Stimulated activated CD8-positive, alpha-beta memory T cell treated with anti-CD3 and anti-CD28 coated beads, Interleukin-4, amount 100 ng/mL, for 4 hours (primary cell): ENCODE data around the gene TAAR9.
A peak's percentile ranks its signal among the peaks of the same experiment; 100 is the strongest.

Experiments used
- DNase-seq, 2 donors: peaks; one replicate each; pipeline ENCODE4 v3.0.0-alpha.2; 2020; ENCODE audit warnings: low read depth in 2 of 2, low spot score in 1 of 2

TAAR9 gene, protein sequence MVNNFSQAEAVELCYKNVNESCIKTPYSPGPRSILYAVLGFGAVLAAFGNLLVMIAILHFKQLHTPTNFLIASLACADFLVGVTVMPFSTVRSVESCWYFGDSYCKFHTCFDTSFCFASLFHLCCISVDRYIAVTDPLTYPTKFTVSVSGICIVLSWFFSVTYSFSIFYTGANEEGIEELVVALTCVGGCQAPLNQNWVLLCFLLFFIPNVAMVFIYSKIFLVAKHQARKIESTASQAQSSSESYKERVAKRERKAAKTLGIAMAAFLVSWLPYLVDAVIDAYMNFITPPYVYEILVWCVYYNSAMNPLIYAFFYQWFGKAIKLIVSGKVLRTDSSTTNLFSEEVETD

GRCh38 chr6:132537977-132538376, at the start of gene TAAR9:
TSS of gene TAAR9 (plus strand) at chr6:132538277. CDS start at chr6:132538290, 13 bp downstream.
- DNase-seq: no peak

DNA sequence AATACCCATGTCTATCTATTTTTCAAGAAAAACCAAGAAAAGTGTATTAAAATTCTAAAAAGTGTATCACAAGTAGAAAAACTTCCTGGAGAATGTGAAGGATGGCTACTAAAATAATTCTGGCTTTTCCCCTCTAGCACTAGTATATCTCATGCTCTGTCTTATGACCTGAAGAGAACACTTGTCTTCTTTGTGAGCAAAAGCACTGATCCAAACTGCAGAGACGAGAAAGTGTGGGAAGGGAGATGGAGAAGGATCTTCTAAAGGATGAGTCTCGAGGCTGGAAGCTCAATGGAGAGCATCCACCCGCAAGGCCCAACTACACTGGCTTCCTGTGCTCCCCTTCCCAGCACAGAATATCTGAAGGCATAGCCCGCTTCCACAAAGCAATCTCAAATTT, 48.7 kb upstream of the TAAR9 start:
- no peak for DNase-seq

DNA sequence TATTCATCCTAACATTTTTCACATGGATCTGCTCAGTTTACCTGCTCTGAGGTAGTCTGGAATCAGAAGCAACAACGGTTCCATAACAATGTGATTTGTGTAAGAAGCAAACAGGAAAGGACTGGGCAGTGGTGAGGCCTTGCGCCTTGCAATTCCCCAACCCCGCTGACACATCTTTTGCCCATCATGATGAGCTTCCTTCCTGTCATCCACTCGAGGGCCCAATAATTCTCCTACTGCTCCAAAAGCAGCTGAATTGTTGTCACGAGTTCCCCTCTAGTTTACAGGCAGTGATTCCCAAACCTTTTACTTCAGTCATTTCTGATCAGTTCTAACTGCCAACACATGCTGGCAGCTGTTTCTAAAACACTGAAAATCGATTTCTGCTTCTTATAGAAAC, 48.1 kb upstream of the TAAR9 start:
- no peak for DNase-seq

DNA sequence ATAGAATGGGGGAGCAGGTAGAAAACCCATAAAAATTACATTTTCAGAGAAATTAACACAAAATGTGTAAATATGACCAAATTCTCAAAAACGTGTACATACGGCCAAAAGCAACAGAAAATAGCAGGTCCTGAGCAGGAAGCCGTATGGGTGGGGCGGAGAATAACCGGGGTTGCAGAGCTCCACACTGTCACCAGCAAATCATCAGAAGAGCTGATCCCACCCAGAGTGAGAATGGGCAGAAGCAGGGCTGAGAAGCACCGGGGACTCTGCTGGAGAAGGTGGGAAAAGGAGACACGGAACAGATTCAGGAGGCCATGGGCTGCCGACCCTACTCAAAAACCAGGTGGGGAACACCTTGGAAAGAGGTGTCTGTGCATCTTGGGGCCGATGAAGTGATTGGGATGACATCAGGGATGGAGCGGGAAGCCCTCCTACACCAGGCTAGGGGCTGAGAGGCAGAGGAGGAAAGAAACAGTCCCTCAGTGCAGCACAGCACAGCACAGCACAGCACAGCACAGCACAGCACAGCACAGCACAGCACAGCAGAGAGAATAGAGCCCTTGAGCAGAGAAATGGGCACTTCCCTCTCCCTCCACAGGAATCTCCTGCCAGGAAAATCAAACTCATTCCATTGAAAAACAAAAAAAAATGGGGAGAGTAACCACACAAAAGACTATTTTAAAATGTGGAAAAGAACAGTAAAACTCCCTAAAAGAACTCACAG, 47.4 kb upstream of the TAAR9 start:
- DNase-seq: no peak

DNA sequence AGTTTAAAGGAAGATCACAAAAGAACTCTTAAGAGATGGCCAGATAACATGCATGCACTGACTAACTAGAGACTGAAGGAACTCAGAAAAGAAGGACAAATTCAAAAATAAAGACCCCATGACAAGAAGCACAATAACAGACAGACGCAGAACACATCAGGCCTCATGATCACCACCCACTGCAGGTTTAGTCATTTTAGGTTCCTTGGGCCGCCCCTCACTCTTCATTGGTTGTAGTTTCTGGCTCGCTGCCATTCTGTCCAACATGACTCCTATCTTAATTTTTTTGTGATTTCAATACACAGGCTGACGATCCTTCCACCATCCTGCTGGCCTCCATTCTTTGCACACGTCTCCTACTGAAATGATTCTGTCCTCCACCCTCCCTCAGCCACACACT, 46.8 kb upstream of the TAAR9 start:
- no peak for DNase-seq

GRCh38 chr6:132491881-132492280, 46.2 kb upstream of the TAAR9 start:
- no peak for DNase-seq

DNA sequence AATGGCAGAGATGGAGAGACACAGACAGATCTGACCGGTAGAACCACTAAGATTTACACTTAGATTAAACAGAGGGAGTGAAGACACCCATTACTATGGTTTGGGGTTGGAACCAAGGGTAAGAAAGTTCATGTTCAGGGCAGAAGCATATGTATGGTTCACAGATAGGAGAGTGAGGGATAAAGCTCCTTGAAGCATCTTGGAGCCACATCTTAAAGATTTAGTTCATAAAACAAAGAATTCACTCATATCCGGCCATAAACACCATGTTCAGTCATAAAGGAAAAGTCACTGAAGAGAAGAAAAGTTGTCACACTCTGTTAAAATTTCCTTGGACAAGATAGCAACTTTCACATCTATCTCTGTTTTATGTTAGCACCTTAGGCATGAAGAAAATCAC, 43.1 kb upstream of the TAAR9 start:
- no peak for DNase-seq

- DNase-seq: no peak
Measured at GRCh38 chr6:132495604-132496079, 42.4 kb upstream of the TAAR9 start.

DNA sequence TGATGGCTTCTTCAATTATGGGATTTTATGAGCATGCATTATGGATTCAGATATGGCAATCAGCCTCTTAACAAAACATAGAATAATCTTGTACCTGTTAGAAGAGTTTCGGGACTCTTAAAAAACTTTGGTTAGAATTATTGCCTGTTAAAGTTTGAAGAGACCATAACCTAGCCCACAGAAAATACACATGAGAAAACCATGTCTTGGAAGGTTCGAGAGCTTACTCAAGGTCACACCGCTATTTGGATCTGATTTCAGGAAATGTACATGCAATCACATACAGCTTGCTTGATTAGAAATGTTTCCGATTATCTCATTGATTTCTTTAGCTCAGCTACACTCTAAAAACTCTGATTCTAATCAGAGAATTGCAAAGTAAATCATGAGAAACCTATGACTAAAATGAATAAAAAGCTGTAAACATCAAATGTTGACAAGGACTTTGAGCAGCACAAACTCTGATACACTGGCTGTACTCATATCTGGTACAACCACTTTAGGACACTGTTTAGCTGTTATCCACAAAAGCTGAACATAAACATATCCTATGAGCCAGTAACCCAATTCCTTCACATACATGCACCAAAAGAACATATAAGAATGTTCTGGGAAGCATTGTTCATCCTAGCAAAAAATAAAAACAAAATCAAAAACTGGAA, 41.4 kb upstream of the TAAR9 start:
- DNase-seq: no peak

DNA sequence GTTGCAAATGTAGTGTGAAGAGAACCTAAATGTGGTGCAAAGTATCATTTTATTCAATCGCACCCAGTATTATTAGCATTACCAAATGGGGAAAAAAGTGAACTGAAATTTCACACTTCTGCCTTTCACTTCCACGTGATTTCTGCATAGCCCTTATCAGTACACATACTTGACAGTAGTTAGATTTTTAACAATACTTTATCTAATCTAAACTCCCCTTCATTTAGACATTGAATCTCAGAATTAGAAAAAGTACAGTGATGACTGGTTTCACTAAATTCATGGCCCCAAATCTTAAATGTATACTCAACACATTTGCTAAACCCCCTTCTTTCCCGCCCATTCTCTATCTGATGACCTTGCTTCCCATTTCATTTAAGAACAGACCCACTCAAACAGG, 39.4 kb upstream of the TAAR9 start:
- DNase-seq: no peak

DNA sequence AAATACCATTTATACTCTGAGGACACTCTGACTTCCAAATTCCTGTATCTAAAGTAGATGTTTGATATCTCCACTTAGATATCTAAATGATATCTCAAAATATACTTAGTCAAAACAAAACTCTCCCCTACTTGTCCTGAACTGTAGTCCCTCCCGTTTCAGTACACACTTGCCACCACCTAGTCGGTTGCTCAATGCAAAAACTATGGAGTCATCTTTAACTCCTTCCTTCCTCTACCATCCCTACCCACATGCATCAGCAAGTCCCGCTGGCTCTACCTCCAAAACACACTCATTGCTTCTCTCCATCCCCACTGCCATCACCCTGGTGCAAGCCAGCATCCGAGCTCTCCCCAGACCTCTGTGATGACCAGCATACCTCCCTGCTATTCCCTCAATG, 38.3 kb upstream of the TAAR9 start:
- DNase-seq: no peak

GRCh38 chr6:132504757-132505156, 33.3 kb upstream of the TAAR9 start:
- DNase-seq: no peak

DNA sequence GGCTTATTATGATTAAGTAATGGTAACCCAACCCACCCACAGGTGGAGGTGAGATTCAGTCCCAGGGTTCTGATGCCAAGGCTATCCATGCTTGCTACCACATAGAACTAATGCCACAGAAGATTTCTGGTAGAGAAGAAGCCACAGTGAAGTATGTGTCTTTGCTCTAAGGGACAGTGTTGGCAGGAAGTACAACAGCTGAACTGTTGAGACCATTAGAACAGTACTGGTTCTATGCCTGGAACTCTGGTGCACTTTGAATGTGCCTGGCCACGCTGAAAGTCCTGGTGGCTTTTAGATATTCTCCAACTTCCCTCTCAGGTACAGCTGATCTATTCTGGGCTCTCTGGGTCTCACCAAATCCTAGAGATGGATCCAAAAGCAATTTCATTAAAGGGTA, 32.9 kb upstream of the TAAR9 start:
- no peak for DNase-seq

DNA sequence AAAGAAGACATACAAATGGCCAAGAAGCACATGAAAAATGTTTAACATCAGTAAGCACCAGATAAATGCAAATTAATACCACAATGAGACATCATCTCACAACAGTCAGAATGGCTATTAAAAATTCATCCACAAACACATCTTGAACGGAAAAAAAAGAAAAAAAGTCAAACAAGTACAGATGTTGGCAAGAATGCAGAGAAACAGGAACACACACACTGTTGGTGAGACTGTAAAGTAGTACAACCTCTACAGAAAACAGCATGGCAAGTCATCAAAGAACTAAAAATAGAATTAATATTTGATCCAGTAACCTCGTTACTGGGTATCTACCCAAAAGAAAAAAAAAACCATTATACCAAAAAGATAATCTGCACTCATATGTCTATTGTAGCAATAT, 31.6 kb upstream of the TAAR9 start:
- no peak for DNase-seq

GRCh38 chr6:132506869-132507808, 30.9 kb upstream of the TAAR9 start:
- DNase-seq: no peak

DNA sequence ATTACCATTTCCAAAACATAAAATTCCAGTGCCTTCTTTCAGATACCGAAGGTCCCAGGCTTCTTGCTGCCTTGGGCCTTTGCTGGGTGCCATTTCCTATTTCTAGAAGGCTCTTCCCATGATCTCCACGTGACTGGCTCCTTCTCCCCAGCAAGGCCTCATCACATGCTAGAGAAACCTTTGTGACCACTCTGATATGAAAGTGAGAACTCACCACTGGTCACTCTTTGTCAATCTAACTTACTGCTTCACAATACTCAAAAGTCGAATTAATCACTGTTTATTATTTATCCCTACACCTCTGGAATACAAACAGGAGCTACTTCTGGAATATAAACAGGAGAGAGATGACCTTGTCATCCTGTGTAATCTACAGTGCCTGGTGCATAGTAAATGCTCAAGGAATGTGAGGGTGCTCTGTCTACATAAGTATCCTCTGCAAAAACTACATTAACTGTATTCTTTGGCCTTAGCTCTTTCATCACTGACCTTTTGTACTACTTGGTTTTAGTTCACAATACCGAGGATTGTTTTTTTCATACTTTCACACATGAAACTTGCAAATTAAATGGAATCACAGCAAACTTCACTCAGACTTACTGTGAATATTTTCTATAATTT, 26.8 kb upstream of the TAAR9 start:
- no peak for DNase-seq

GRCh38 chr6:132511831-132512220, 26.3 kb upstream of the TAAR9 start:
- no peak for DNase-seq

GRCh38 chr6:132512342-132512637, 25.8 kb upstream of the TAAR9 start:
- no peak for DNase-seq

- peak; percentile 66 to 76 for DNase-seq
Measured at GRCh38 chr6:132512638-132513632, 25.1 kb upstream of the TAAR9 start, which contains the start of gene STX7. TSS of gene STX7 (minus strand) at chr6:132513116. CDS start at chr6:132503530, 9,586 bp downstream.
